SU-DHL-6 (cell line): ENCODE measurements around the gene LRCH2.

ENCODE experiments used
- H2AFZ ChIP-seq: fragments of 200-600 bp; sonication (generic); 2 replicates; pipeline ENCODE4 v1.6.1; 2014; ENCODE audit warnings: low read depth, mild to moderate bottlenecking, moderate library complexity, mixed read lengths, antibody characterized with exemption, low read length; ENCODE audit not compliant: severe bottlenecking
- H3F3A ChIP-seq: fragments of 200-600 bp; shearing (Covaris generic); 2 replicates; pipeline ENCODE4 v1.6.0; 2016; ENCODE audit warnings: antibody characterized with exemption, mild to moderate bottlenecking; ENCODE audit not compliant: insufficient read depth
- H3K27ac ChIP-seq: fragments of 200-600 bp; sonication (generic); 2 replicates; pipeline ENCODE4 v1.5.1; 2016; ENCODE audit warnings: low read depth, mild to moderate bottlenecking, low read length, moderate library complexity, mixed read lengths
- H3K27me3 ChIP-seq: fragments of 200-600 bp; sonication (generic), shearing (Covaris generic); 2 replicates; pipeline ENCODE4 v1.6.0; 2014; ENCODE audit warnings: mild to moderate bottlenecking, low read length
- H3K36me3 ChIP-seq: fragments of 200-600 bp; sonication (generic); 2 replicates; pipeline ENCODE4 v1.6.1; 2014; ENCODE audit warnings: mild to moderate bottlenecking, low read length, mixed read lengths
- H3K4me2 ChIP-seq: fragments of 300-600, 200-600 bp; shearing (Covaris generic), sonication (generic); 2 replicates; pipeline ENCODE4 v1.6.0; 2014; ENCODE audit warnings: low read length, low read depth, mild to moderate bottlenecking; ENCODE audit not compliant: poor library complexity, severe bottlenecking
- H3K4me3 ChIP-seq: fragments of 200-600 bp; sonication (generic); 2 replicates; pipeline ENCODE4 v1.5.1; 2014; ENCODE audit warnings: antibody characterized with exemption, low read length, mild to moderate bottlenecking, mixed read lengths; ENCODE audit not compliant: insufficient read depth, poor library complexity, severe bottlenecking
- H3K79me2 ChIP-seq: fragments of 200-600 bp; sonication (generic); 2 replicates; pipeline ENCODE4 v1.6.1; 2014; ENCODE audit warnings: mild to moderate bottlenecking, low read length, moderate library complexity; ENCODE audit not compliant: insufficient read depth
- H3K9ac ChIP-seq: fragments of 200-600 bp; sonication (generic); 2 replicates; pipeline ENCODE4 v1.7.0; 2014; ENCODE audit warnings: mild to moderate bottlenecking, low read length
- H3K9me2 ChIP-seq: fragments of 200-600 bp; sonication (generic); replicated peaks from 2 replicates; pipeline ENCODE4 v1.6.1; 2014; ENCODE audit warnings: low read length; ENCODE audit not compliant: insufficient read depth
- H3K9me3 ChIP-seq: fragments of 200-600 bp; sonication (generic); 2 replicates; pipeline ENCODE4 v1.6.1; 2014; ENCODE audit warnings: low read length, mixed read lengths; ENCODE audit not compliant: insufficient read depth
- H4K20me1 ChIP-seq: fragments of 200-600 bp; sonication (generic); 2 replicates; pipeline ENCODE4 v1.6.1; 2014; ENCODE audit warnings: low read depth, mild to moderate bottlenecking, antibody characterized with exemption, low read length, moderate library complexity, mixed read lengths
- CTCF ChIP-seq: fragments of 200-600 bp; sonication (generic); IDR thresholded peaks from one replicate; pipeline ENCODE4 v1.5.1; 2017; ENCODE audit warnings: antibody characterized with exemption, mild to moderate bottlenecking, low read length, moderate library complexity; ENCODE audit not compliant: insufficient read depth, poor library complexity, severe bottlenecking
- EZH2phosphoT487 ChIP-seq: fragments of 200-600 bp; sonication (generic), shearing (Covaris generic); conservative IDR thresholded peaks from 2 replicates; pipeline ENCODE4 v1.6.1; 2018; ENCODE audit warnings: mild to moderate bottlenecking, antibody characterized with exemption, low read length, moderate library complexity, mixed read lengths

LRCH2 gene

GRCh38 chrX:115204040-115204439, 29.9 kb downstream of the LRCH2 start:
- H3K36me3 ChIP-seq: no peaks in the 10 kb centered on the region
- H3F3A ChIP-seq: no peaks in the 10 kb centered on the region
- H3K79me2 ChIP-seq: no peaks in the 10 kb centered on the region
- no peaks in the 10 kb centered on the region for H3K9me2 ChIP-seq
- no peak overlapping the region for H3K27ac ChIP-seq
- H4K20me1 ChIP-seq: no peaks in the 10 kb centered on the region
- no peak overlapping the region for H3K9ac ChIP-seq
- no peak overlapping the region for H2AFZ ChIP-seq
- H3K4me3 ChIP-seq: no peak overlapping the region
- no peaks in the 10 kb centered on the region for H3K27me3 ChIP-seq
- H3K9me3 ChIP-seq: no peaks in the 10 kb centered on the region
- no peak overlapping the region for H3K4me2 ChIP-seq
- TF ChIP-seq EZH2phosphoT487 (no peak), CTCF (no peak)

GRCh38 chrX:115192244-115192700, 41.6 kb downstream of the LRCH2 start:
- no peaks in the 10 kb centered on the region for H3K9me2 ChIP-seq
- no peaks in the 10 kb centered on the region for H4K20me1 ChIP-seq
- H3F3A ChIP-seq: no peaks in the 10 kb centered on the region
- H3K4me2 ChIP-seq: no peak overlapping the region
- no peak overlapping the region for H3K4me3 ChIP-seq
- H3K9me3 ChIP-seq: no peaks in the 10 kb centered on the region
- no peak overlapping the region for H3K27ac ChIP-seq
- no peaks in the 10 kb centered on the region for H3K36me3 ChIP-seq
- no peak overlapping the region for H2AFZ ChIP-seq
- H3K27me3 ChIP-seq: no peaks in the 10 kb centered on the region
- no peaks in the 10 kb centered on the region for H3K79me2 ChIP-seq
- TF ChIP-seq EZH2phosphoT487 (no peak), CTCF (no peak)
- H3K9ac ChIP-seq: no peak overlapping the region

GRCh38 chrX:115191490-115192243, 42.2 kb downstream of the LRCH2 start:
- no peak overlapping the region for H3K27ac ChIP-seq
- no peak overlapping the region for H2AFZ ChIP-seq
- H3K9ac ChIP-seq: no peak overlapping the region
- no peak overlapping the region for H3K4me3 ChIP-seq
- no peaks in the 10 kb centered on the region for H3K36me3 ChIP-seq
- no peaks in the 10 kb centered on the region for H4K20me1 ChIP-seq
- no peaks in the 10 kb centered on the region for H3K9me2 ChIP-seq
- H3F3A ChIP-seq: no peaks in the 10 kb centered on the region
- H3K4me2 ChIP-seq: no peak overlapping the region
- no peaks in the 10 kb centered on the region for H3K9me3 ChIP-seq
- no peaks in the 10 kb centered on the region for H3K27me3 ChIP-seq
- H3K79me2 ChIP-seq: no peaks in the 10 kb centered on the region
- no peak for TF ChIP-seq CTCF
- no peak for TF ChIP-seq EZH2phosphoT487
